HTERT RPE-1 (cell line): Measurements from ENCODE around the gene PHACTR1.
"Not testable (repeated sequence)": the region's sequence is repeated elsewhere in the genome, so short reads cannot be mapped to it uniquely, and the experiment has no call there.

Source experiments
- in situ Hi-C: fragments of 300-500 bp; cut with MboI; formaldehyde crosslinking; loops from 4 replicates; pipeline ENCODE4 v1.14.3; 2020; ENCODE audit warnings: low sequenced_read_pairs

PHACTR1 gene

DNA sequence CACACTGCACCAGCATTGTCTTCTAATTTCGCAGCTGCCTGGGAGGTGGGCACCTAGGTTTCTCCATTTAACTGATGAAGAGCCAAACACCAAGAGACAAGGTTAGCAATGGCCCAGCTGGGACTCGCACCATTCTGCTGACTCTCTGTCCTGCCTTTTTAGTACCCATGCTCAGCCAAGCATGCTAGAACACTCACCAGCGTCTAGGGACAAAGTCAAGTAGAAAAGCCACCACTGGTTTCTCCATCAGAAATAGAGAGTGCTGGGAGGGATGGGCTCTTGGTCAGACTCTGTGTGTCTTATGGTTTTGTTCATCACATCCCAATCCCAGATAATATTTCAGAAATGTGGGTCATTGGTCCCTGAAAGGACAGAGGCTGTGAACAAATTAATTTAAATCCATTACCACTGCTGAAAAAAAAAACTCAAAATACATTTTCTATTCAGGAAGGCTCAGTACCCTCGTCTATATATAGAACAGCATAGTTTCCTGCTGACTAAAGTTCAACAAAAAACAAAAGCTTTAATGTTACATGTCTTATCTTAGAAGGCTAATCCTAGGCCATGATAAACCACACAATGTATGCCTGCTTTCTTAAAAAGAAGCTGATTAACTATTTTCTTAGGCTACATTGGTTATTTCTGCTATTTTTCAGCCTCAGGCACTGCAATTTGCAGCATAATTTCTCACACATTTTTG lies 500.8 kb downstream of the PHACTR1 start:
- in situ Hi-C loops = no loop called here

- in situ Hi-C loops = no loop called here
Measured at GRCh38 chr6:13220266-13220665, 503.7 kb downstream of the PHACTR1 start.

DNA sequence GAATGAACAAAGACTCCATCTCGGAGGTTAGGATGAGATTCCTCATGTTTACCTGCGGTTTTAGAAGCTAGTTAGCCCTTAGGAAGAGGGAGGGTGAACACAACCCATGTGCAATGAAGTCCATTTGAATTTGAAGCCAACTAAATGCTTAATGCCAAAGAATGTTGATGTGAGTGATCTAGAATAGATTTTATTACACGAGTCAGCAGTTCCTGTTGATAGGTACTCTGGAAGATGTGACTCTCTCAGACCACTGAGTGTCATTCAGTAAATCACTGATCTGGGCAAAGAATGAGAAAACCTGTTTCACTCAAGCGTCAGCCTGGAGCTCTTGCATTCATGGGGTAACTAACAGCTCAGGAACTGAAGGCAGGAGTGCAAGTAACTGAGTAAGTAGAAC lies 505.5 kb downstream of the PHACTR1 start:
- in situ Hi-C loops = no loop called here

- in situ Hi-C loops = no loop called here
Measured at GRCh38 chr6:13226071-13226470, 509.5 kb downstream of the PHACTR1 start.

- in situ Hi-C loops = no loop called here
Measured at GRCh38 chr6:13228264-13229204, 512.0 kb downstream of the PHACTR1 start.

DNA sequence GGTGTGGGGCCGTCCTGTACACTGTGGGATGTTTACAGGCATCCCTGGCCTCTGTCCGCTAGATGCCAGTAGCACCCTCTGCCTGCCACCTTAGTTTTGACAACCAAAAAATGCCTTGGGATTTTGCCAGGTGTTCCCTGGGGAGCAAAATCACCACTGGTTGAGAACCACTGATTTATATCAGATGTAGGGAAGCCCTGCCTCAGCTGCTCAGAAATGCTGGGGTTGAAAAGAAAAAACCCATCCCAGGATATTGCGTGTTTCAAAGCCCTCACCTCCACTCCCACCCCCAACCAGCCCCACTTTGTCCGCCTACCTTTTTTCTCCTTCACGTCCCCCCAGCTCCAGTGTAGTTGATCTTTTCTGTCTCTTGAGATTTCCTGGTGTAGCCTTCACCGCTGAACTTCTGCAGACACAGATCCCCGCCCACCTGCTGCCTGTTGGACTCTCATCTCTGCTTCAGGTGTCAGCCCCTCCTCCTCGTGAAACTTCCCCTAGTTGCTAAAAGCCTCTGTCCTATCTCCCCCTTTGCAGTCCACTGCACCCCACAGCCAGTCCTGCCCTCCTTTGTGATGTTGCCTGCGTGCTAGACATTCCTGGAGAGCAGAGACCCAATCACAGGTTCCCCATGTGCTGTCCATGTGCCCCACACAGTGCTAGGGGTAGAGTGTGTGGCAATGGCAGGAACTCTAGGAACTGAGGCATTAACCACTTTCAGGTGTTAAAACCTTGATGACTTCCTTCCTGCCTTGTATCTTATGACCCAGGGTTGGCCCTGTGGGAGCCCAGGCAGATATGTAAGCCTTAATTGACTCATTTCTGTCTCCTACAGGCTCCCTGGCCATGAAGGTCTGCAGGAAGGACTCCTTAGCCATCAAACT lies 512.9 kb downstream of the PHACTR1 start:
- in situ Hi-C loops = no loop called here

GRCh38 chr6:13233106-13233505 lies 516.5 kb downstream of the PHACTR1 start:
- in situ Hi-C loops = no loop called here

- in situ Hi-C loops = no loop called here
Measured at GRCh38 chr6:13234130-13234529, 517.6 kb downstream of the PHACTR1 start.

- in situ Hi-C loops = no loop called here
Measured at GRCh38 chr6:13235339-13235738, 518.8 kb downstream of the PHACTR1 start.

- in situ Hi-C loops = no loop called here
Measured at GRCh38 chr6:13237318-13237717, 520.8 kb downstream of the PHACTR1 start.

DNA sequence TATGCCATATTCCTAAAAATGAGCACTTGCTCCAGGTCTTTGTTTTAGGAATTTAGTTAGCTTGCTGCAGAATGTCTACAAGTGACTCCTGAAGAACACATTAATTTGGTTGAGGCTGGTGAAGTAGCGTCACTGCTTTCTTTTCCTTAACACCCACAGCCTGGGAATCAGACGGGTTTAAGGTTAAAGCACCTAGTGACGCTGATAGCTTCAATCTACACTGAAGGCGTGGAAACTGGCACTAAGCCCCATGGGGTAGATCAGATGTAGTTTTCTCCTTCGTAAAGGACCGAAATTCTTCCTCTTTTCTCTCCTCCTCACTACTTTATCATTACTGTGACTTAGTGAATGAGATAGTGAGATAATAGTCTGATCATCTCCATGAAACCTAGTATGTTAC lies 521.5 kb downstream of the PHACTR1 start:
- in situ Hi-C loops = no loop called here

- in situ Hi-C loops = no loop called here
Measured at GRCh38 chr6:13238640-13239216, 522.2 kb downstream of the PHACTR1 start.

GRCh38 chr6:13239530-13240455 lies 523.2 kb downstream of the PHACTR1 start:
- in situ Hi-C loops = no loop called here

- in situ Hi-C loops = no loop called here
Measured at GRCh38 chr6:13241364-13241763, 524.8 kb downstream of the PHACTR1 start.

GRCh38 chr6:13242178-13242577 lies 525.6 kb downstream of the PHACTR1 start:
- in situ Hi-C loops = no loop called here

DNA sequence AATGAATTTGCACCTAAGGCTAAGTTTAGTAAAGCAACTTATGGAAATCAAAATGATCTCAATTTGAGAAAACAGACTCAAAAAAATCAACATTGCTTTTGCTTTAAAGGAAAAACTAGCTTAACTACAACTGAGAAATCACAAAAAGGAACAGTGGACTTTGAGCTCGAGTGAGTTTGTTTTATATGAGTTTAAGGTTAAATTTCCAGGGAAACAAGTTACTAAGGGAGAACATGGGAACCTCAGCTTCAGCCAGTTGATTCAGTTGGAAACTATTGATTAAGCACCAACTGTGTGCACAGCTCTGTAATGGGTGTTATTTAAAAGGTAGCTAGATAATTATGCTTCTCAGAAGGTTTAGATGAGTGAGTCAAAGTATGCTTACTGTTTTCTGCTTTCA lies 526.0 kb downstream of the PHACTR1 start:
- in situ Hi-C loops = no loop called here

GRCh38 chr6:13243033-13243432 lies 526.5 kb downstream of the PHACTR1 start:
- in situ Hi-C loops = no loop called here

DNA sequence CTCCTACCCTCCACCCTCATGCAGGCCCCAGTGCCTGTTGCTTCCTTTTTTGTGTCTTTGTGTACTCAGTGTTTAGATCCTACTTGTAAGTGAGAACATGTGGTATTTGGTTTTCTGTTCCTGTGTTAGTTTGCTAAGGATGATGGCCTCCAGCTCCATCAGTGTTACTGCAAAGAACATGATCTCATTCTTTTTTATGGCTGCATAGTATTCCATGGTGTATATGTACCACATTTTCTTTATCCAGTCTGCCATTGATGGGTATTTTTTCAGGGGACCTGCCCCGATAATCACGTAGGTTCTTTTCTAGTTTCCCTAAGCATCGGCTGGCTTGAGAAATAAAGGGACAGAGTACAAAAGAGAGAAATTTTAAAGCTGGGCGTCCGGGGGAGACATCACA lies 527.2 kb downstream of the PHACTR1 start:
- in situ Hi-C loops = not testable (repeated sequence)

GRCh38 chr6:13247627-13248026 lies 531.1 kb downstream of the PHACTR1 start:
- in situ Hi-C loops = no loop called here

DNA sequence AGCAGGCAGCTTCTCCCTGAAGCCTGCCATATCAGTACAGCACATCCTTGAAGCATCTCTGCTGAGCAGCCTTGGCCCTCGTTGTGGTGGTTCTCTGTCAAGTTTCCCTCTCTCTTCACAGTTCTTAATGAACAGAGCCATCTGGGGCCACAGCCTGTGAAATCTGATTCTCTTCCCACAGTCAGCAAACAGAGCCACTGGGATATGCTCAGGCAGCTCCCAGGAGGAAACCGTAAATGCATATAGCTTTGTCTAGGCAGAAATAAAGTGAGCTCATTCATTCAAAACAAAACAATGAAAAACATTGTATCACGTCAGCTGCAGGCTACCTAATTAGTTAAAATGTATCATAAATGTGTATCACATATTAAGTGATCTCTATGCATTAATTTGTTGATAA lies 531.5 kb downstream of the PHACTR1 start:
- in situ Hi-C loops = no loop called here
